AG04450 (cell line): ENCODE data around the gene RABGAP1L. TPM values are rescaled to one million over a fixed set of nuclear protein-coding genes. Genes with fewer than 3 reads are reported as not detected.
"Not testable (repeated sequence)": the region's sequence is repeated elsewhere in the genome, so short reads cannot be mapped to it uniquely, and the experiment has no call there.

ENCODE experiments used
- CTCF ChIA-PET: fragments of 300-600, 350-600 bp; formaldehyde crosslinking; extraction: SDS; loops from one replicate; lab custom pipeline; 2022; ENCODE audit warnings: antibody characterized with exemption, inconsistent platforms; lab: Charles Lee
- POLR2A ChIA-PET: fragments of 350-600 bp; formaldehyde crosslinking; extraction: SDS; loops from one replicate; lab custom pipeline; 2021; ENCODE audit warnings: antibody characterized with exemption, inconsistent platforms; lab: Yijun Ruan, JAX
- DNase-seq: peaks from one replicate; pipeline ENCODE4 v3.0.0-alpha.2; 2011; ENCODE audit warnings: low read depth, low spot score
- H3K27ac ChIP-seq: one replicate; pipeline ENCODE4 v1.5.1; 2012; ENCODE audit warnings: low read depth, low read length, control low read depth
- H3K27me3 ChIP-seq: one replicate; pipeline ENCODE4 v1.6.0; 2012; ENCODE audit warnings: low read length; ENCODE audit not compliant: control insufficient read depth, insufficient read depth
- H3K4me3 ChIP-seq: 2 replicates; pipeline ENCODE4 v1.5.1; 2011; ENCODE audit warnings: mild to moderate bottlenecking, low read depth, low read length, control low read depth
- H3K9me3 ChIP-seq: 2 replicates; pipeline ENCODE4 v1.5.1; 2012; ENCODE audit warnings: low read length; ENCODE audit not compliant: control insufficient read depth, insufficient read depth
- polyA plus RNA-seq: library from polyadenylated mRNA; depleted of rRNA; stranded (reverse); fragments of >200 nt; gene quantifications from 2 replicates; pipeline ENCODE4 v1.2.3, GENCODE V29; 2011
- TF ChIP-seq, protein P1 (sequence below): IDR thresholded peaks from 2 replicates; pipeline ENCODE4 v1.5.1; 2011; ENCODE audit warnings: low read depth, low read length, control low read depth, inconsistent platforms

The RABGAP1L gene
- polyA plus RNA-seq, 1 experiment, result 21.2 TPM

GRCh38 chr1:174314433-174314832 is 155.1 kb downstream of the RABGAP1L start:
- DNase-seq, result no peak
- TF ChIP-seq, protein P1, sequence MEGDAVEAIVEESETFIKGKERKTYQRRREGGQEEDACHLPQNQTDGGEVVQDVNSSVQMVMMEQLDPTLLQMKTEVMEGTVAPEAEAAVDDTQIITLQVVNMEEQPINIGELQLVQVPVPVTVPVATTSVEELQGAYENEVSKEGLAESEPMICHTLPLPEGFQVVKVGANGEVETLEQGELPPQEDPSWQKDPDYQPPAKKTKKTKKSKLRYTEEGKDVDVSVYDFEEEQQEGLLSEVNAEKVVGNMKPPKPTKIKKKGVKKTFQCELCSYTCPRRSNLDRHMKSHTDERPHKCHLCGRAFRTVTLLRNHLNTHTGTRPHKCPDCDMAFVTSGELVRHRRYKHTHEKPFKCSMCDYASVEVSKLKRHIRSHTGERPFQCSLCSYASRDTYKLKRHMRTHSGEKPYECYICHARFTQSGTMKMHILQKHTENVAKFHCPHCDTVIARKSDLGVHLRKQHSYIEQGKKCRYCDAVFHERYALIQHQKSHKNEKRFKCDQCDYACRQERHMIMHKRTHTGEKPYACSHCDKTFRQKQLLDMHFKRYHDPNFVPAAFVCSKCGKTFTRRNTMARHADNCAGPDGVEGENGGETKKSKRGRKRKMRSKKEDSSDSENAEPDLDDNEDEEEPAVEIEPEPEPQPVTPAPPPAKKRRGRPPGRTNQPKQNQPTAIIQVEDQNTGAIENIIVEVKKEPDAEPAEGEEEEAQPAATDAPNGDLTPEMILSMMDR, result no peak
- Histone ChIP-seq H3K27me3 (no peaks in the 10 kb centered on the region), H3K27ac (no peak overlapping the region), H3K9me3 (no peaks in the 10 kb centered on the region), H3K4me3 (no peak overlapping the region)
- ChIA-PET POLR2A (no interaction called here), CTCF (no interaction called here)

GRCh38 chr1:174315239-174315638 is 155.9 kb downstream of the RABGAP1L start:
- TF ChIP-seq, protein P1, result no peak

GRCh38 chr1:174320897-174321296 is 161.6 kb downstream of the RABGAP1L start:
- DNase-seq, H3K27ac ChIP-seq, CTCF ChIA-PET, POLR2A ChIA-PET, H3K9me3 ChIP-seq, H3K4me3 ChIP-seq, H3K27me3 ChIP-seq: not testable (repeated sequence)

More at GRCh38 chr1:174315239-174315638, 155.9 kb downstream of the RABGAP1L start:
- POLR2A ChIA-PET, result no interaction called here
- Histone ChIP-seq H3K27ac (no peak overlapping the region), H3K4me3 (no peak overlapping the region), H3K9me3 (no peaks in the 10 kb centered on the region), H3K27me3 (no peaks in the 10 kb centered on the region)
- DNase-seq, result no peak
- CTCF ChIA-PET, result no interaction called here

DNA sequence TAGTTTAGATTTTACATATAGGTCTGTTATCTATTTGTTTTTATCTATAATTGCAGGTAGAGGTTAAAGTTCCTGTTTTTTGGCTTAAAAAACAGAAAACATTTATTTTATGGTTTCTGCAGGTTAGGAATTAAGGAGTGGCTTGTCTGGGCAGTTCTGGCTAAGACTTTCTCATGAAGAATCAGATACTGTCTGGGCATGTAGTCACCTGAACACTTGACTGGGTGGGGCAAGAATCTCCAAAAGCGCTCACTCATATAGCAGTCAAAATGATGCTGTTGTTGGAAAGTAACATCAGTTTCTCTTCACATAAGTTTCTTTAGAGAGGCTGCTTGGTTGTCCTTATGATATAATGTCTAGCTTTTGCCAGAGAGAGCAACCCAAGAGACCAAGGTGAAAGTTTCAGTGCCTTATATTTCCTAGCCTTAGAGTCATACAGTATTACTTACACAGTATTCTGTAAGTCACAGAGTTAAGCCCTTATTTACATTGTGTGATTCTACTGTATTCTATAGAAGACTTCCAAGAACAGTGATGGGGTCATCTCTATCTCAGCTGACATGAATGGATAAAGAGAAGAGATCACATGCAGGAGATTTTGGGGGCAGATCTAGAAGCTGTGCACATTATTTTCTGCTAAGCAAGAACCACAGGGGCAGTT is 163.0 kb downstream of the RABGAP1L start:
- peaks cover 4% of the 10 kb centered on the region for H3K9me3 ChIP-seq
- ChIA-PET POLR2A (no interaction called here), CTCF (no interaction called here)
- no peaks in the 10 kb centered on the region for H3K27me3 ChIP-seq
- no peak overlapping the region for H3K27ac ChIP-seq
- H3K4me3 ChIP-seq, result no peak overlapping the region
- TF ChIP-seq, protein P1, result no peak
- DNase-seq, result no peak

DNA sequence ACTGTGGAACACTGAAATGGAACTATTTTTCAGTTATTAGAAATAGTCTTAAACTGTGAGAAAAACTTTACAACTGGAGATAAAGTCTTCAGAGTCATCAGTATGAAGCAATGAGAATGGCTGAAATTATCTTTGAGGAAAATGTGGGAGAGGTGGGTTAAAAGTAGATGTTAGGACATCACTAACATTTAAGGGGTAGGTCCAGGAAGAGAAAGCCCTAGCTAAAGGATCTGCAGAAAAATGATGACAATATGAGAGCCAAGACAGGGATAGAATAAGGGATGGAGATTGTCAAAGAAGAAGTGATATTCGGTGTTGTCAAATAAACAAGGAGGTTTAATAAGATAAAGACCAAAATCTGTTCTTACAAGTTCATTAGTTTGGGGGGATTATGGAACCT is 165.2 kb downstream of the RABGAP1L start:
- Histone ChIP-seq H3K9me3 (peaks cover 4% of the 10 kb centered on the region), H3K4me3 (no peak overlapping the region), H3K27me3 (no peaks in the 10 kb centered on the region), H3K27ac (no peak overlapping the region)
- ChIA-PET CTCF (no interaction called here), POLR2A (no interaction called here)
- no peak for DNase-seq
- TF ChIP-seq, protein P1, result no peak
